HepG2 (cell line): ENCODE results near the gene GPBAR1.

Experiments used
- CTCF ChIP-seq: sonication (generic); formaldehyde crosslinking; IDR thresholded peaks from 2 replicates; pipeline ENCODE4 v1.5.0; 2020; ENCODE audit warnings: mild to moderate bottlenecking, missing genetic modification reagents, moderate library complexity
- POLR2A ChIP-seq, 2 experiments: IDR thresholded peaks; 2 replicates each; pipeline ENCODE4 v1.6.1; 2011; ENCODE audit warnings: low read depth in 2 of 2, low read length in 2 of 2, mild to moderate bottlenecking in 1 of 2, moderate library complexity in 1 of 2; ENCODE audit not compliant: insufficient read depth in 1 of 2
- ZBTB44 ChIP-seq: sonication (generic); formaldehyde crosslinking; IDR thresholded peaks from 2 replicates; pipeline ENCODE4 v1.4.0; 2020; ENCODE audit warnings: missing genetic modification reagents

GRCh38 chr2:218293715-218294429 lies 33.1 kb downstream of the GPBAR1 start:
- TF ChIP-seq ZBTB44 (CRISPR knock-in tag) (no peak), POLR2A (IDR thresholded peaks at IDR 0.05; ENCODE audit: insufficient read depth in 1 of 2, low read depth in 2 of 2, low read length in 2 of 2) (no peak), CTCF (no peak; the same call in 1 of the 2 replicates)
